Nephron (organoid): ENCODE results near the gene ZCCHC14.
"Not testable (repeated sequence)": the region's sequence is repeated elsewhere in the genome, so short reads cannot be mapped to it uniquely, and the experiment has no call there.

Experiments used
- H3K27ac Mint-ChIP-seq, 3 experiments: 2 replicates each; pipeline ENCODE4 v1.8.0; 2020; ENCODE audit warnings: mixed read lengths in 3 of 3, mild to moderate bottlenecking in 2 of 3, moderate library complexity in 1 of 3
- H3K27me3 Mint-ChIP-seq: 2 replicates; pipeline ENCODE4 v1.8.0; 2021; ENCODE audit warnings: low read depth, mild to moderate bottlenecking, moderate library complexity, mixed read lengths
- H3K36me3 Mint-ChIP-seq: 2 replicates; pipeline ENCODE4 v1.8.0; 2020; ENCODE audit warnings: low read depth, mixed read lengths
- H3K4me1 Mint-ChIP-seq: 2 replicates; pipeline ENCODE4 v1.8.0; 2020; ENCODE audit warnings: mixed read lengths
- H3K4me3 Mint-ChIP-seq, 3 experiments: 2 replicates each; pipeline ENCODE4 v1.8.0; 2020; ENCODE audit warnings: mild to moderate bottlenecking in 3 of 3, mixed read lengths in 3 of 3, moderate library complexity in 2 of 3
- H3K9me3 Mint-ChIP-seq: 2 replicates; pipeline ENCODE4 v1.8.0; 2020; ENCODE audit warnings: mixed read lengths
- TF ChIP-seq, protein P1 (sequence below), 3 experiments: fragments of 200-600 bp; sonication (generic); IDR thresholded peaks; one replicate each; pipeline ENCODE4 v1.5.0; 2021; ENCODE audit warnings: antibody characterized with exemption in 3 of 3; ENCODE audit not compliant: unreplicated experiment in 3 of 3

ZCCHC14 gene

DNA sequence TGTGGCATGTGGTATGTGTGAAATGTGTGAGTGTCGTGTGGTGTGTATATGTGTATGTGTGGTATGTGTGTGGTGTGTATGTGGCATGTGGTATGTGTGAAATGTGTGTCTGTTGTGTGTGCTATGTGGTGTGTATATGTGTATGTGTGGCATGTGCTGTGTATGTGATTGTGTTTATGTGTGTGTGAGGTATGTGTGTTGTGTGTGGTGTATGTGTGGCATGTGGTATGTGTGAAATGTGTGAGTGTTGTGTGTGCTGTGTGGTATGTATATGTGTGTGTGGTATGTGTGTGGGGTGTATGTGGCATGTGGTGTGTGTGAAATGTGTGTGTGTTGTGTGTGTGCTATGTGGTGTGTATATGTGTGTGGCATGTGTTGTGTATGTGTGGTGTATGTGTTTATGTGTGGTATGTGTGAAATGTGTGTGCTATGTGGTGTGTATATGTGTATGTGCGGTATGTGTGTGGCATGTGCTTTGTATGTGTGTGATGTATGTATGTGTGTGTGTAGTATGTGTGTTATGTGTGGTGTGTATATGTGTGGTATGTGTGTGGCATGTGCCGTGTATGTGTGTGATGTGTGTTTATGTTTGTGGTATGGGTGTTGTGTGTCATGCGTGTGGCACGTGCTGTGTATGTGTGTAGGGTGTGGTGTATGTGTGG lies 9.6 kb upstream of the ZCCHC14 start:
- H3K4me1 Mint-ChIP-seq: no peaks in the 10 kb centered on the region
- no peaks in the 10 kb centered on the region for H3K9me3 Mint-ChIP-seq
- no peaks in the 10 kb centered on the region for H3K36me3 Mint-ChIP-seq
- H3K4me3 Mint-ChIP-seq: no peak overlapping the region
- H3K27ac Mint-ChIP-seq: no peak overlapping the region
- TF ChIP-seq, protein P1, sequence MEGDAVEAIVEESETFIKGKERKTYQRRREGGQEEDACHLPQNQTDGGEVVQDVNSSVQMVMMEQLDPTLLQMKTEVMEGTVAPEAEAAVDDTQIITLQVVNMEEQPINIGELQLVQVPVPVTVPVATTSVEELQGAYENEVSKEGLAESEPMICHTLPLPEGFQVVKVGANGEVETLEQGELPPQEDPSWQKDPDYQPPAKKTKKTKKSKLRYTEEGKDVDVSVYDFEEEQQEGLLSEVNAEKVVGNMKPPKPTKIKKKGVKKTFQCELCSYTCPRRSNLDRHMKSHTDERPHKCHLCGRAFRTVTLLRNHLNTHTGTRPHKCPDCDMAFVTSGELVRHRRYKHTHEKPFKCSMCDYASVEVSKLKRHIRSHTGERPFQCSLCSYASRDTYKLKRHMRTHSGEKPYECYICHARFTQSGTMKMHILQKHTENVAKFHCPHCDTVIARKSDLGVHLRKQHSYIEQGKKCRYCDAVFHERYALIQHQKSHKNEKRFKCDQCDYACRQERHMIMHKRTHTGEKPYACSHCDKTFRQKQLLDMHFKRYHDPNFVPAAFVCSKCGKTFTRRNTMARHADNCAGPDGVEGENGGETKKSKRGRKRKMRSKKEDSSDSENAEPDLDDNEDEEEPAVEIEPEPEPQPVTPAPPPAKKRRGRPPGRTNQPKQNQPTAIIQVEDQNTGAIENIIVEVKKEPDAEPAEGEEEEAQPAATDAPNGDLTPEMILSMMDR (IDR thresholded peaks at IDR 0.05; ENCODE audit: unreplicated experiment in 3 of 3): no peak
- no peaks in the 10 kb centered on the region for H3K27me3 Mint-ChIP-seq

- H3K36me3 Mint-ChIP-seq: no peaks in the 10 kb centered on the region
- no peak overlapping the region for H3K27ac Mint-ChIP-seq
- no peak overlapping the region for H3K4me3 Mint-ChIP-seq
- no peaks in the 10 kb centered on the region for H3K9me3 Mint-ChIP-seq
- peaks cover 5% of the 10 kb centered on the region for H3K27me3 Mint-ChIP-seq
- no peaks in the 10 kb centered on the region for H3K4me1 Mint-ChIP-seq
- TF ChIP-seq, protein P1 (IDR thresholded peaks at IDR 0.05; ENCODE audit: unreplicated experiment in 3 of 3): no peak
Measured at GRCh38 chr16:87501117-87501516, 8.3 kb upstream of the ZCCHC14 start.

GRCh38 chr16:87499189-87499486 lies 6.3 kb upstream of the ZCCHC14 start:
- Mint-ChIP-seq H3K4me1 (no peaks in the 10 kb centered on the region), H3K36me3 (no peaks in the 10 kb centered on the region), H3K27me3 (peaks cover 6% of the 10 kb centered on the region), H3K9me3 (no peaks in the 10 kb centered on the region), H3K27ac (no peak overlapping the region), H3K4me3 (no peak overlapping the region)
- TF ChIP-seq, protein P1 (IDR thresholded peaks at IDR 0.05; ENCODE audit: unreplicated experiment in 3 of 3): no peak

GRCh38 chr16:87498324-87499188 lies 5.7 kb upstream of the ZCCHC14 start:
- no peak overlapping the region for H3K4me3 Mint-ChIP-seq
- H3K36me3 Mint-ChIP-seq: no peaks in the 10 kb centered on the region
- H3K27me3 Mint-ChIP-seq: peaks cover 6% of the 10 kb centered on the region
- H3K9me3 Mint-ChIP-seq: no peaks in the 10 kb centered on the region
- TF ChIP-seq, protein P1 (IDR thresholded peaks at IDR 0.05; ENCODE audit: unreplicated experiment in 3 of 3): no peak
- H3K4me1 Mint-ChIP-seq: peaks cover 5% of the 10 kb centered on the region
- H3K27ac Mint-ChIP-seq: no peak overlapping the region

DNA sequence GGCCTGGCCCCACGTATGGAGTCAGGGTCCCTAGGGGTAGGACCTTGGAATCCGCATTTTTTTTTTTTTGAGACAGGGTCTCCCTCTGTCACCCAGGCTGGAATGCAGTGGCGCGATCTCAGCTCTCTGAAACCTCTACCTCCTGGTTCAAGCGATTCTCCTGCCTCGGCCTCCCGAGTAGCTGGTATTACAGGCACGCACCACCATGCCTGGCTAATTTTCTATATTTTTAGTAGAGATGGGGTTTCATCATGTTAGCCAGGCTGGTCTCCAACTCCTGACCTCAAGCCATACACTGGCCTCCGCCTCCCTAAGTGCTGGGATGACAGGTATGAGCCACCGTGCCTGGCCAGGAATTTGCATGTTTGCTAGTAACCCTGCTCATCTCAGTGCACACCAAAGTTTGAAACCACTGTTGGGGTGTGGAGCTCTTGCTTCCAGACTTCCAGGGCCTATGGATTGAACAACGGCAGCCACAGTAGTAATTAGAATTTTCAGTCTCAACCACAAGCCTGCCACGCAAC lies 5.0 kb upstream of the ZCCHC14 start:
- not testable (repeated sequence) for H3K9me3 Mint-ChIP-seq, H3K27ac Mint-ChIP-seq, H3K36me3 Mint-ChIP-seq, H3K4me1 Mint-ChIP-seq, H3K27me3 Mint-ChIP-seq, H3K4me3 Mint-ChIP-seq

DNA sequence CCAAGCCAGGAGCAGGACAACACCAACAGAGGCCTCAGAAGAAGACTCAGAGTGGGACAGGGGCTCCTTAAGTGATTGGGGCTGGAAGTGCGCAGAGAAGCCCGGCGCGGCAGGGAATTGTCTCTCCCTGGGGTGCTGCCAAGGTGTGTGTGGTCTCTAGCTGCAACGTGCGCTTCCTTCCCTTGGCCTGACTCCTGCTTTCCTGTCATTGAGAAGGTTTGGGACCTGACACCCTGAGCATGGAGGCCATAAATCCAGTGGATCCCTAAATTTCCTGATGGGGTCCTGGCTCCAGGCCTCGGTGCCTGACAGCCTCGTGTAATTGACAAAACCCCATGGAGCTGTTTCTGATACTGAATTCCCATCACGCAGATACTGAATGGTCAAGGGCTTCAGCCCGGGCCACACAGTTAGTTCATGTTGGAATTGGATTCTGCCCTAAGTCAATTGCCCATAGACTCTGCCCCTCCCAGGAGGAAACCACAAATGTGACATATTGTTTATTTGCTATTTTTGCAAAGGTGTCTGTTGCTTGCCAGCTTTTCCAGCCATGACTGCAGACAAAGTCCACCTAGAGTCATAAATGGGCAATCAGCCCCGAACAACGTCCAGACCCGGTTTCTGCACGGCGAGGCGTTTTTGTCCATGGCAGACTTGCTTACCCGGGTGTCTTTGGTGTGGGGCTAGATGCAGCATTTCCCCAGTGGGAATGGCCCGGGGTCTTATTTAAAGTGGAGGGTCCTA lies 4.4 kb upstream of the ZCCHC14 start:
- H3K4me3 Mint-ChIP-seq, H3K4me1 Mint-ChIP-seq, H3K27me3 Mint-ChIP-seq, H3K27ac Mint-ChIP-seq, H3K36me3 Mint-ChIP-seq, H3K9me3 Mint-ChIP-seq: not testable (repeated sequence)
